Head of caudate nucleus (tissue), 42 donors: ENCODE data around the gene SLC29A1.
"Not testable (repeated sequence)": the region's sequence is repeated elsewhere in the genome, so short reads cannot be mapped to it uniquely, and the experiment has no call there.

Experiments used
- DNase-seq, 42 donors: peaks; one replicate each; pipeline versions ENCODE4 v3.0.0 to v3.0.0-alpha.2; 2020 to 2021; ENCODE audit warnings: mixed read lengths in 7 of 42
- intact Hi-C: fragments of 100-400 bp; cut with DNase I; formaldehyde crosslinking; loops from one replicate; pipeline ENCODE4 v1.15.0; 2022

SLC29A1 gene

GRCh38 chr6:44223319-44224028 lies at the start of gene SLC29A1:
Gene SLC29A1, plus strand, starts transcription at chr6:44223595. Its CDS starts 3,719 bp downstream, at chr6:44227314.
- peak in 41 of 42 donors; percentile 40 to 89 (median 80) for DNase-seq

GRCh38 chr6:44176130-44176761 lies 47.1 kb upstream of the SLC29A1 start:
- no peak for DNase-seq
- intact Hi-C loops = loop anchor here (10.0 kb wide), 1 partner anchor 159 kb away; no protein-coding TSS in a partner anchor

More at GRCh38 chr6:44223319-44224028, at the start of gene SLC29A1:
- intact Hi-C loops = no loop called here

- DNase-seq = no peak
- intact Hi-C loops = loop anchor here (10.0 kb wide), 1 partner anchor 158 kb away; no protein-coding TSS in a partner anchor
These were observed 46.5 kb upstream of the SLC29A1 start for GRCh38 chr6:44176762-44177509.

DNA sequence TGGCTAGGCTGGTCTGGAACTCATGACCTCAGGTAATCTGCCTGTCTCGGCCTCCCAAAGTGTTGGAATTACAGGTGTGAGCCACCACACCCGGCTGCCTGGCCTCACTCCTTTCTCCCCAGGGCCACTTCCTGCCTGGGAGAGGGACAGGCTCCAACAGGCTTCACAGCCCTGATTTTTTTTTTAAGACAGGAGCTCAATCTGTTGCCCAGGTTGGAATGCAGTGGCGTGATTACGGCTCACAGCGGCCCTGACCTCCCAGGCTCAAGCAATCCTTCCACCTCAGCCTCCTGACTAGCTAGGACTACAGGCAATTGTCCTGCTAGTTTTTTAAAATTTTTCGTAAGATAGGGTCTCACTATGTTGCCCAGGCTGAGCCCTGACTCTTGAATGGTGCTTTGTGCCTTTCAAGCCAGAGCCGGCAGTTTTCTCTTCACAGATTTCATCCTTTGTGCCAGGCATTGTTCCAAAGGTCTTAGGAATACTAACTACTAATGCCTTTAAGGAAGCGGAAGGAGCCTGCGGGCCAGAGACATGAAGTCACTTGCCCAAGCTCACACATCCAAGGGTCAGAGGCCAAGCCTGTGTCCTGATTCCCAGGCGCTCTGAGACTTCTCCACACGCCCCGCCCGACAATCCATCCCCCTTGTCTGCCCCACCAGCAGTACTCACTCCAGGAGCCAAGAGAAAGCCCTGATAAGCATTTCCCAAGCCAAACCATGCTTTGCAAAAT lies 45.5 kb upstream of the SLC29A1 start:
- intact Hi-C loops = loop anchor here (10.0 kb wide), 1 partner anchor 157 kb away; no protein-coding TSS in a partner anchor
- no peak for DNase-seq

- intact Hi-C loops = loop anchor here (10.0 kb wide), 1 partner anchor 156 kb away; no protein-coding TSS in a partner anchor
- no peak for DNase-seq
These were observed 44.8 kb upstream of the SLC29A1 start for GRCh38 chr6:44178424-44179071.

- intact Hi-C loops = loop anchor here (10.0 kb wide), 1 partner anchor 156 kb away; no protein-coding TSS in a partner anchor
- DNase-seq = no peak
These were observed 44.3 kb upstream of the SLC29A1 start for GRCh38 chr6:44179072-44179536.

- DNase-seq = no peak
- intact Hi-C loops = loop anchor here (10.0 kb wide), 1 partner anchor 155 kb away; no protein-coding TSS in a partner anchor
These were observed 43.7 kb upstream of the SLC29A1 start for GRCh38 chr6:44179648-44180047.

DNA sequence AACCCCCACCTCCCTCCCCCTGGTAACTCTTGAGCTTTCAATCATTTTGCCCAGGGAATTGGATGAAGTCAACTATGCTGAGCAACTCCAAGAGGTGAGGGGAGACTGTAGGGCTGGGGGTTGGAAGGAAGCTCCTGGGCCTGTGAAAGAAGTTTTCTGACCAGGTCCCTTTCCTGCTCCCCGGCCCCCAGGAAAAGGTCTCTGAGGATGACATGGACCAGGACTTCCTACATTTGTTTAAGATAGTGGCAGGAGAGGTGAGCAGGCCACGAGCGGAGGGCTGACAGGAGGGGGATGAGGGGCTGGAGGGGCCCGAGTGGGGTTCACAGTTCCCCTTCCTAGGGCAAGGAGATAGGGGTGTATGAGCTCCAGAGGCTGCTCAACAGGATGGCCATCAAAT lies 43.0 kb upstream of the SLC29A1 start:
- no peak for DNase-seq
- intact Hi-C loops = no loop called here

DNA sequence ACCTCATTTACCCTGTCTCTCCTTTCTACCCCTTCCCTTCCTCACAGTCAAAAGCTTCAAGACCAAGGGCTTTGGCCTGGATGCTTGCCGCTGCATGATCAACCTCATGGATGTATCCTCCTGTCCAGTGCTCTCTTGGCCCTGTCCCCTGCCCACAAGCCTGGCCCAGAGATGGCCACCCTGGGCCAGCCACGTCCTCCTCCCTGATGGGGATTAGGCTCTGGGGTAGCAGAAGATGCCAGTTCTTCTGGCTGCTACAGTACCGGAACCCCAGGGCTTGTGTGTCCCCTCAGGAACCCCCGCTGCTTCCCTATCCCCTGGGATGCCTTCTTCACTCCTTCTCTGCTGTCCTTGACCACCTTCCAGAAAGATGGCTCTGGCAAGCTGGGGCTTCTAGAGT lies 42.5 kb upstream of the SLC29A1 start:
- intact Hi-C loops = no loop called here
- DNase-seq = no peak

GRCh38 chr6:44181784-44182183 lies 41.6 kb upstream of the SLC29A1 start:
- DNase-seq, intact Hi-C loops: not testable (repeated sequence)

- no peak for DNase-seq
- intact Hi-C loops = no loop called here
These were observed 40.4 kb upstream of the SLC29A1 start for GRCh38 chr6:44182911-44183390.

DNA sequence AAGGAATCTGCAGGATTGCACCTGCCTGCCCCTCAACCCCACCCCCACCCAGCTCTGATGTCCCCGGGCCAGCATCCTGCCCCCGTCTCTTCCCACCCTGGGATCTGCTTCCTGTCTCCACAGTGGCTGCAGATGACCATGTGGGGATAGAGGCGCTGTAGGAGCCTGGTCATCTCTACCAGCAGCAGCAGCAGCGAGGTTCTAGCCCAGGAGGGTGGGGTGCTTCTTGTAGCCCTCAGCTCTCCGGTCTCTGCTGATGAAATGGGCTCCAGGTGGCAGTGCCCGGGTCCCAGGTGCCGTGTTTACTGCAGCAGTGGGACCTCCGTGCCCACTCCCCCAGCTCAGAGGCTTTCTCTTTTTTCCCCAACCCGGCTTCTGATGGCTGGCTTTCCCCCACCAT lies 39.6 kb upstream of the SLC29A1 start:
- intact Hi-C loops = no loop called here
- no peak for DNase-seq

DNA sequence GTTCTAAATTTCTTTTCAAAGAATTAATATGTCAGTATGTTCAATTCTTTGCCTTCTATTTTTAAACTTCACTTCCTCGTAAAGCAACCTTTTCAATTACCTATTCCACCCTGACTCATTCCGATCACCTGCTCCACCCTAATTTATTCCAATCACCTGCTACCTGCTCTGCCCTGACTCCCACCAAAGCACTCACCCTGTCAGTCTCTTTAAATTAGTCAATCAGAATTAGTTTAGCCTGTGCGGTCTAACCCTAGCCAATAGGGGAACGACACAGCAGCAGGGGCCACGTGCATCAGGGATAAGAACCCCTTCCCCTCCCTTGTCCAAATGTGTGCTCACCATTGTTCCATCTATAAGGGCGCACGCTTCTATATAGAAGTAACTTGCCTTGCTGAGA lies 38.0 kb upstream of the SLC29A1 start:
- peak in 33 of 42 donors; percentile 13 to 80 (median 46) for DNase-seq
- intact Hi-C loops = not testable (repeated sequence)

GRCh38 chr6:44185953-44186634 lies 37.3 kb upstream of the SLC29A1 start:
- no peak for DNase-seq
- intact Hi-C loops = no loop called here

DNA sequence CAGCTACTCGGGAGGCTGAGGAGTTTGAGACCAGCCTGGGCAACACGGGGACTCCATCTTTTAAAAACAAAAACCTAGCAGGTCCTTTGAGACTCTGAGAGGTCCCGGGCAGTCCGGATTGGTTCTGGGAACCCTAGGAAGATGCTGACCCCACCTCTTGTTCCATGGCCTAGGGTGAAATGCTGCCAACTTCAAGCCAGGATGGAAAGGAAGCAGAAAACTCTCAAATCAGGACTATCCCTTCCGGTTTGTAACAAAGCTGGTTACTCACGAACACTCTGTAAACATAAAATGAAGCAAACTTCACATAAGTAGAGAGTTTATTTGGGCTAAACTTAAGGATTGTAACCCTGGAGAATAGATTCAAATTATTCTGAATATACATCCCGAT lies 36.8 kb upstream of the SLC29A1 start:
- intact Hi-C loops = no loop called here
- no peak for DNase-seq

- no peak for DNase-seq
- intact Hi-C loops = no loop called here
These were observed 34.6 kb upstream of the SLC29A1 start for GRCh38 chr6:44188819-44189218.

- intact Hi-C loops = no loop called here
- DNase-seq = no peak
These were observed 34.1 kb upstream of the SLC29A1 start for GRCh38 chr6:44189257-44189656.

DNA sequence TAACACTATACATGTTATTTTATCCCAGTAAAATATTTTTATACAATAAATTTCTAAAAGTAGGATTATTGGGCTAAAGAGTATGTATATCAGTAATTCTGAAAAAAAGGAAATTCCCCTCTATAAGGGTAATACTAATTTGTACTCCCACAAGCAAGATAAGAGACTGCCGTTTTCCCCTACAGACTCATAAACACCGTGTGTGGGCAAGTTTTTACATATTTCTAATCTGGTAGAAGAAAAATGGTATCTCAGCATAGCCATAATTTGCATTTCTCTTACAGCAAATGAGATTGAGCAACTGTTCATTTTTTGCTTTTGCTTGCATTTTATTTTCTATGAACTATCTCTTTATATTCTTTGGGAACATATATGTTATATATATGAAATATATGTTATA lies 32.7 kb upstream of the SLC29A1 start:
- intact Hi-C loops = no loop called here
- no peak for DNase-seq
